K562 (cell line): ENCODE measurements around the gene SAMD11. TPM values are rescaled to one million over a fixed set of nuclear protein-coding genes. Genes with fewer than 3 reads are reported as not detected.

Experiments
- CSDE1 ChIP-seq, 2 experiments: fragments of 450-650 bp; IDR thresholded peaks; 2 replicates each; pipeline ENCODE4 v1.6.1; 2016; ENCODE audit warnings: mild to moderate bottlenecking in 1 of 2
- HNRNPK ChIP-seq: fragments of 200-400 bp; formaldehyde crosslinking; IDR thresholded peaks from one replicate; pipeline ENCODE4 v1.6.1; 2018; ENCODE audit warnings: mild to moderate bottlenecking, low read depth, low read length; ENCODE audit not compliant: poor library complexity, severe bottlenecking
- HNRNPL ChIP-seq: fragments of 200-400 bp; formaldehyde crosslinking; IDR thresholded peaks from 2 replicates; pipeline ENCODE4 v1.6.1; 2017; ENCODE audit warnings: low read depth, mild to moderate bottlenecking, low read length
- HNRNPLL ChIP-seq: fragments of 200-400 bp; formaldehyde crosslinking; IDR thresholded peaks from 2 replicates; pipeline ENCODE4 v1.6.1; 2017; ENCODE audit warnings: low read length, low read depth, mild to moderate bottlenecking; ENCODE audit not compliant: poor library complexity, severe bottlenecking
- MAFK ChIP-seq: IDR thresholded peaks from 2 replicates; pipeline ENCODE4 v1.6.1; 2011; ENCODE audit warnings: low read length, improper control_type of control experiment
- MXI1 ChIP-seq: IDR thresholded peaks from 2 replicates; pipeline ENCODE4 v1.6.1; 2011; ENCODE audit warnings: low read depth, mild to moderate bottlenecking, improper control_type of control experiment, low read length
- MYNN ChIP-seq, 2 experiments: sonication (generic); formaldehyde crosslinking in 1 of 2; IDR thresholded peaks; 2 replicates each; pipeline versions ENCODE4 v1.5.0 to v1.6.1; 2016 to 2020; ENCODE audit warnings: antibody characterized with exemption in 1 of 2, missing genetic modification reagents in 1 of 2
- PHF20 ChIP-seq: fragments of 450-650 bp; IDR thresholded peaks from 2 replicates; pipeline ENCODE4 v1.6.1; 2018; ENCODE audit not compliant: partially characterized antibody
- PRPF4 ChIP-seq: fragments of 200-400 bp; formaldehyde crosslinking; IDR thresholded peaks from one replicate; pipeline ENCODE4 v1.6.1; 2017; ENCODE audit warnings: low read length, low read depth, mild to moderate bottlenecking; ENCODE audit not compliant: insufficient read depth, poor library complexity, severe bottlenecking
- TCF7L2 ChIP-seq: fragments of 150-350 bp; IDR thresholded peaks from 2 replicates; pipeline ENCODE4 v1.6.1; 2016; ENCODE audit warnings: low read depth, mild to moderate bottlenecking, low read length, moderate library complexity
- TEAD1 ChIP-seq, 2 experiments: fragments of 450-650 bp in 1 of 2; sonication (generic) in 1 of 2; formaldehyde crosslinking; IDR thresholded peaks; 2 replicates each; pipeline versions ENCODE4 v1.4.0 to v1.8.0; 2020 to 2022; ENCODE audit warnings: mild to moderate bottlenecking in 2 of 2, missing genetic modification reagents in 1 of 2
- ZNF165 ChIP-seq: fragments of 250-450 bp; sonication (Bioruptor Pico); IDR thresholded peaks from 2 replicates; pipeline ENCODE4 v1.4.0; 2020; ENCODE audit warnings: borderline replicate concordance
- ZNF184 ChIP-seq: sonication (generic); formaldehyde crosslinking; IDR thresholded peaks from 2 replicates; pipeline ENCODE4 v1.5.0; 2020; ENCODE audit warnings: missing genetic modification reagents
- ZNF232 ChIP-seq: sonication (generic); formaldehyde crosslinking; IDR thresholded peaks from 2 replicates; pipeline ENCODE4 v1.8.0; 2022; ENCODE audit warnings: mild to moderate bottlenecking, missing genetic modification reagents
- ZNF79 ChIP-seq: fragments of 250-450 bp; sonication (Bioruptor Pico); IDR thresholded peaks from 2 replicates; pipeline ENCODE4 v1.4.0; 2020; ENCODE audit warnings: low read depth, mild to moderate bottlenecking, moderate library complexity
- polyA plus RNA-seq, 8 experiments: library from polyadenylated mRNA; depleted of rRNA in 4 of 8; stranded (reverse) in 5 of 8; unstranded in 3 of 8; fragments of >200 nt; fragmentation: Nextera tagmentation in 2 of 8; fragmentation: Illumina TruSeq in 1 of 8; extraction: Ambion mirVana in 2 of 8; extraction: Trizol in 1 of 8; gene quantifications; 2 replicates each; pipeline versions ENCODE4 v1.2.1 to v1.2.3, GENCODE V29; 2011 to 2014; ENCODE audit warnings: inconsistent platforms in 1 of 8, missing spikeins in 1 of 8
- total RNA-seq, 7 experiments: library from RNA; depleted of rRNA in 6 of 7; stranded (reverse); fragments of >200 nt in 6 of 7; fragmentation: Illumina TruSeq in 2 of 7; extraction: Trizol in 2 of 7; gene quantifications; 2 replicates each; pipeline versions ENCODE4 v1.2.1 to v1.2.3, GENCODE V29; 2011 to 2021; ENCODE audit warnings: low replicate concordance in 1 of 7
- TF ChIP-seq, protein P1 (sequence below): fragments of 200-400 bp; formaldehyde crosslinking; IDR thresholded peaks from 2 replicates; pipeline ENCODE4 v1.6.1; 2017; ENCODE audit warnings: mild to moderate bottlenecking, low read depth, low read length, moderate library complexity
- TF ChIP-seq, protein P2 (sequence below): fragments of 450-650 bp; IDR thresholded peaks from 2 replicates; pipeline ENCODE4 v1.6.1; 2018; ENCODE audit not compliant: partially characterized antibody
- TF ChIP-seq, protein P3 (sequence below), 2 experiments: fragments of 450-650 bp; IDR thresholded peaks; 2 replicates each; pipeline ENCODE4 v1.6.1; 2016
- TF ChIP-seq, protein P4 (sequence below): fragments of 450-650 bp; formaldehyde crosslinking; IDR thresholded peaks from 2 replicates; pipeline ENCODE4 v1.4.0; 2022; ENCODE audit warnings: missing genetic modification characterization

SAMD11 gene
- total and polyA plus RNA-seq, 9 of the 15 experiments (the other 6 are each of a cell fraction or from before 2014, with no cell fraction given): 0.07 to 0.82 (median 0.11) TPM; not detected in 2

DNA sequence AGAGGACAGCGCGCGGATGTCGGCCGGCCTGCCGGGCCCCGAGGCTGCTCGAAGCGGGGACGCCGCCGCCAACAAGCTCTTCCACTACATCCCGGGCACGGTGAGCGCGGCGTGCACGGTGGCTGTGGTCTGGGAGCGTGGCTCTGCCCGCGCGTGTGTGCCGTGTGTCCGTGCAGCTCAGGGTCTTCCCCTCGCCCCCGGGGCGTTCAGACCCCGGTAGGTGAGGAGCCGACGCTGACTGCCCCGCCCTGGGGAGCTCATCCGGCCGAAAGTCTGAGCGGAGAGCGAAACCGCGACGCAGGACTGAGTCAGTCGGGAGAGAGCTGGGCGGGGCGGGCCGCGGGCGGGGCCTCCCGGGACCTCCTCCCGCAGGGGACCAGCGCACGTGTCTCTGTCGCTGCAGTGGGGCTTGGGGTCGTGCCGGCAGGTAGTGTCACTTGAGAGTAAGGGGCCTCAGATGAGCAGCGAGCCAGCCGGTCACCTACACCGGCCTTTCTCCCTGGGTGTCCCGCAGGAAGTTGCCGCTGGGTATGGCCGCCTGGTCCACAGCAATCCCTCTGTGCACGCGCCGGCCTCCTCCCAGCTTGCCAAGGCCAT, 43.1 kb downstream of the SAMD11 start (continued):
- TF ChIP-seq ZNF184 (CRISPR knock-in tag) (no peak), CSDE1 (IDR thresholded peaks at IDR 0.05) (no peak), ZNF79 (CRISPR knock-in tag) (no peak), PHF20 (peak; percentile 74), HNRNPL (peak; percentile 26; the same call in 1 of the 2 replicates), HNRNPLL (no peak), TCF7L2 (no peak), MAFK (no peak), ZNF232 (CRISPR knock-in tag) (no peak), ZNF165 (no peak), PRPF4 (no peak), TEAD1 (CRISPR knock-in tag; IDR thresholded peaks at IDR 0.05) (no peak), MXI1 (no peak), HNRNPK (no peak), MYNN (IDR thresholded peaks at IDR 0.05) (no peak), MYNN (CRISPR knock-in tag; IDR thresholded peaks at IDR 0.05) (no peak)
- TF ChIP-seq, protein P1, sequence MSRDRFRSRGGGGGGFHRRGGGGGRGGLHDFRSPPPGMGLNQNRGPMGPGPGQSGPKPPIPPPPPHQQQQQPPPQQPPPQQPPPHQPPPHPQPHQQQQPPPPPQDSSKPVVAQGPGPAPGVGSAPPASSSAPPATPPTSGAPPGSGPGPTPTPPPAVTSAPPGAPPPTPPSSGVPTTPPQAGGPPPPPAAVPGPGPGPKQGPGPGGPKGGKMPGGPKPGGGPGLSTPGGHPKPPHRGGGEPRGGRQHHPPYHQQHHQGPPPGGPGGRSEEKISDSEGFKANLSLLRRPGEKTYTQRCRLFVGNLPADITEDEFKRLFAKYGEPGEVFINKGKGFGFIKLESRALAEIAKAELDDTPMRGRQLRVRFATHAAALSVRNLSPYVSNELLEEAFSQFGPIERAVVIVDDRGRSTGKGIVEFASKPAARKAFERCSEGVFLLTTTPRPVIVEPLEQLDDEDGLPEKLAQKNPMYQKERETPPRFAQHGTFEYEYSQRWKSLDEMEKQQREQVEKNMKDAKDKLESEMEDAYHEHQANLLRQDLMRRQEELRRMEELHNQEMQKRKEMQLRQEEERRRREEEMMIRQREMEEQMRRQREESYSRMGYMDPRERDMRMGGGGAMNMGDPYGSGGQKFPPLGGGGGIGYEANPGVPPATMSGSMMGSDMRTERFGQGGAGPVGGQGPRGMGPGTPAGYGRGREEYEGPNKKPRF: no peak
- TF ChIP-seq, protein P2, sequence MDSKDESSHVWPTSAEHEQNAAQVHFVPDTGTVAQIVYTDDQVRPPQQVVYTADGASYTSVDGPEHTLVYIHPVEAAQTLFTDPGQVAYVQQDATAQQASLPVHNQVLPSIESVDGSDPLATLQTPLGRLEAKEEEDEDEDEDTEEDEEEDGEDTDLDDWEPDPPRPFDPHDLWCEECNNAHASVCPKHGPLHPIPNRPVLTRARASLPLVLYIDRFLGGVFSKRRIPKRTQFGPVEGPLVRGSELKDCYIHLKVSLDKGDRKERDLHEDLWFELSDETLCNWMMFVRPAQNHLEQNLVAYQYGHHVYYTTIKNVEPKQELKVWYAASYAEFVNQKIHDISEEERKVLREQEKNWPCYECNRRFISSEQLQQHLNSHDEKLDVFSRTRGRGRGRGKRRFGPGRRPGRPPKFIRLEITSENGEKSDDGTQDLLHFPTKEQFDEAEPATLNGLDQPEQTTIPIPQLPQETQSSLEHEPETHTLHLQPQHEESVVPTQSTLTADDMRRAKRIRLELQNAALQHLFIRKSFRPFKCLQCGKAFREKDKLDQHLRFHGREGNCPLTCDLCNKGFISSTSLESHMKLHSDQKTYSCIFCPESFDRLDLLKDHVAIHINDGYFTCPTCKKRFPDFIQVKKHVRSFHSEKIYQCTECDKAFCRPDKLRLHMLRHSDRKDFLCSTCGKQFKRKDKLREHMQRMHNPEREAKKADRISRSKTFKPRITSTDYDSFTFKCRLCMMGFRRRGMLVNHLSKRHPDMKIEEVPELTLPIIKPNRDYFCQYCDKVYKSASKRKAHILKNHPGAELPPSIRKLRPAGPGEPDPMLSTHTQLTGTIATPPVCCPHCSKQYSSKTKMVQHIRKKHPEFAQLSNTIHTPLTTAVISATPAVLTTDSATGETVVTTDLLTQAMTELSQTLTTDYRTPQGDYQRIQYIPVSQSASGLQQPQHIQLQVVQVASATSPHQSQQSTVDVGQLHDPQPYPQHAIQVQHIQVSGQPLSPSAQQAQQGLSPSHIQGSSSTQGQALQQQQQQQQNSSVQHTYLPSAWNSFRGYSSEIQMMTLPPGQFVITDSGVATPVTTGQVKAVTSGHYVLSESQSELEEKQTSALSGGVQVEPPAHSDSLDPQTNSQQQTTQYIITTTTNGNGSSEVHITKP: no peak
- TF ChIP-seq, protein P3, sequence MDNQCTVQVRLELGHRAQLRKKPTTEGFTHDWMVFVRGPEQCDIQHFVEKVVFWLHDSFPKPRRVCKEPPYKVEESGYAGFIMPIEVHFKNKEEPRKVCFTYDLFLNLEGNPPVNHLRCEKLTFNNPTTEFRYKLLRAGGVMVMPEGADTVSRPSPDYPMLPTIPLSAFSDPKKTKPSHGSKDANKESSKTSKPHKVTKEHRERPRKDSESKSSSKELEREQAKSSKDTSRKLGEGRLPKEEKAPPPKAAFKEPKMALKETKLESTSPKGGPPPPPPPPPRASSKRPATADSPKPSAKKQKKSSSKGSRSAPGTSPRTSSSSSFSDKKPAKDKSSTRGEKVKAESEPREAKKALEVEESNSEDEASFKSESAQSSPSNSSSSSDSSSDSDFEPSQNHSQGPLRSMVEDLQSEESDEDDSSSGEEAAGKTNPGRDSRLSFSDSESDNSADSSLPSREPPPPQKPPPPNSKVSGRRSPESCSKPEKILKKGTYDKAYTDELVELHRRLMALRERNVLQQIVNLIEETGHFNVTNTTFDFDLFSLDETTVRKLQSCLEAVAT (IDR thresholded peaks at IDR 0.05): no peak
- TF ChIP-seq, protein P4, sequence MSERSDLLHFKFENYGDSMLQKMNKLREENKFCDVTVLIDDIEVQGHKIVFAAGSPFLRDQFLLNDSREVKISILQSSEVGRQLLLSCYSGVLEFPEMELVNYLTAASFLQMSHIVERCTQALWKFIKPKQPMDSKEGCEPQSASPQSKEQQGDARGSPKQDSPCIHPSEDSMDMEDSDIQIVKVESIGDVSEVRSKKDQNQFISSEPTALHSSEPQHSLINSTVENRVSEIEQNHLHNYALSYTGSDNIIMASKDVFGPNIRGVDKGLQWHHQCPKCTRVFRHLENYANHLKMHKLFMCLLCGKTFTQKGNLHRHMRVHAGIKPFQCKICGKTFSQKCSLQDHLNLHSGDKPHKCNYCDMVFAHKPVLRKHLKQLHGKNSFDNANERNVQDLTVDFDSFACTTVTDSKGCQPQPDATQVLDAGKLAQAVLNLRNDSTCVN (CRISPR knock-in tag): no peak
